ENCODE measurements around the gene FBXO41. TPM values are rescaled to one million over a fixed set of nuclear protein-coding genes. Genes with fewer than 3 reads are reported as not detected.

FBXO41 gene
- total and polyA plus RNA-seq, 10 of the 15 experiments (the other 5 are each of a cell fraction or from before 2014, with no cell fraction given) = 1.9 to 38.9 (median 11.3) TPM

- Histone ChIP-seq H2AFZ (ENCODE audit: control insufficient read depth, low read depth, low read length) (no peak overlapping the region), H3K9me3 (replicated peaks; ENCODE audit: control insufficient read depth, insufficient read depth, low read length) (no peaks in the 10 kb centered on the region), H3K36me3 (ENCODE audit: control insufficient read depth in 2 of 2, insufficient read depth in 2 of 2, low read length in 1 of 2) (no peaks in the 10 kb centered on the region), H3K27me3 (replicated peaks in 1 of 2; ENCODE audit: control insufficient read depth in 2 of 2, insufficient read depth in 2 of 2, low read length in 1 of 2) (no peaks in the 10 kb centered on the region), H3K27ac (ENCODE audit: control insufficient read depth, insufficient read depth) (no peak overlapping the region), H3K9ac (ENCODE audit: control insufficient read depth, insufficient read depth, low read length) (no peak overlapping the region), H3K79me2 (ENCODE audit: control insufficient read depth, insufficient read depth, low read length) (peaks cover 9% of the 10 kb centered on the region), H3K4me3 (no peak overlapping the region), H3K4me2 (ENCODE audit: control insufficient read depth, insufficient read depth) (no peak overlapping the region), H3K4me1 (ENCODE audit: control insufficient read depth, insufficient read depth, low read length) (peaks cover 4% of the 10 kb centered on the region), H4K20me1 (ENCODE audit: control insufficient read depth, insufficient read depth) (no peaks in the 10 kb centered on the region)
- WGBS (ENCODE audit: insufficient coverage, insufficient replicate concordance, low lambda C conversion rate, missing lambda C conversion rate) = 21% methylated on average over 4 of the region's 4 CpGs
- in situ Hi-C loops (cut with MboI) (no loop called here), intact Hi-C loops (cut with micrococcal nuclease; ENCODE audit: unreplicated experiment) (no loop called here)
- FAIRE-seq (no peak), ATAC-seq (no peak), DNase-seq (ENCODE audit: low read depth, low spot score) (no peak)
- BruUV-seq (replicated peaks) = no TSS peak
- RAD21 ChIA-PET (ENCODE audit: unreplicated experiment) = interaction anchor here (1.0 kb wide), 1 partner anchor 213 kb away, joined by 3 read pairs; no protein-coding TSS in a partner anchor
- no peak for TF ChIP-seq TCF7 (IDR thresholded peaks at IDR 0.05; ENCODE audit: borderline replicate concordance)
- TF ChIP-seq ESRRA (IDR thresholded peaks at IDR 0.05; ENCODE audit: low read length) = no peak
- TF ChIP-seq, protein P1, sequence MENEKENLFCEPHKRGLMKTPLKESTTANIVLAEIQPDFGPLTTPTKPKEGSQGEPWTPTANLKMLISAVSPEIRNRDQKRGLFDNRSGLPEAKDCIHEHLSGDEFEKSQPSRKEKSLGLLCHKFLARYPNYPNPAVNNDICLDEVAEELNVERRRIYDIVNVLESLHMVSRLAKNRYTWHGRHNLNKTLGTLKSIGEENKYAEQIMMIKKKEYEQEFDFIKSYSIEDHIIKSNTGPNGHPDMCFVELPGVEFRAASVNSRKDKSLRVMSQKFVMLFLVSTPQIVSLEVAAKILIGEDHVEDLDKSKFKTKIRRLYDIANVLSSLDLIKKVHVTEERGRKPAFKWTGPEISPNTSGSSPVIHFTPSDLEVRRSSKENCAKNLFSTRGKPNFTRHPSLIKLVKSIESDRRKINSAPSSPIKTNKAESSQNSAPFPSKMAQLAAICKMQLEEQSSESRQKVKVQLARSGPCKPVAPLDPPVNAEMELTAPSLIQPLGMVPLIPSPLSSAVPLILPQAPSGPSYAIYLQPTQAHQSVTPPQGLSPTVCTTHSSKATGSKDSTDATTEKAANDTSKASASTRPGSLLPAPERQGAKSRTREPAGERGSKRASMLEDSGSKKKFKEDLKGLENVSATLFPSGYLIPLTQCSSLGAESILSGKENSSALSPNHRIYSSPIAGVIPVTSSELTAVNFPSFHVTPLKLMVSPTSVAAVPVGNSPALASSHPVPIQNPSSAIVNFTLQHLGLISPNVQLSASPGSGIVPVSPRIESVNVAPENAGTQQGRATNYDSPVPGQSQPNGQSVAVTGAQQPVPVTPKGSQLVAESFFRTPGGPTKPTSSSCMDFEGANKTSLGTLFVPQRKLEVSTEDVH (IDR thresholded peaks at IDR 0.05; ENCODE audit: low read depth, partially characterized antibody) = no peak
- TF ChIP-seq IKZF1 (conservative IDR thresholded peaks at IDR 0.05) = no peak
- no peak for TF ChIP-seq POLR2AphosphoS5 (IDR thresholded peaks at IDR 0.05; ENCODE audit: low read length)
- no peak for TF ChIP-seq HDGF (IDR thresholded peaks at IDR 0.05)
- CTCF ChIA-PET = interaction anchor here (0.8 to 4.3 kb wide), 5 partner anchors 8 to 81 kb away, joined by 3 to 79 read pairs (median 3); partner anchors contain the start of gene NOTO
- SMC1A ChIA-PET (ENCODE audit: uncharacterized antibody, unreplicated experiment) = interaction anchor here (1.2 kb wide), 2 partner anchors 29 to 80 kb away, joined by 3 to 5 read pairs; no protein-coding TSS in a partner anchor
- POLR2A ChIA-PET = interaction anchor here (0.9 kb wide), 1 partner anchor 35 kb away, joined by 3 read pairs; no protein-coding TSS in a partner anchor
These were observed 74.3 kb downstream of the FBXO41 start for GRCh38 chr2:73210019-73210418.

All from GM12878 (cell line).